ENCODE data around the gene LIMK1. TPM values are rescaled to one million over a fixed set of nuclear protein-coding genes. Genes with fewer than 3 reads are reported as not detected.

LIMK1 gene
- total and polyA plus RNA-seq, 3 donors from 2014 or later: 38.6 to 54.8 (median 42.4) TPM

DNA sequence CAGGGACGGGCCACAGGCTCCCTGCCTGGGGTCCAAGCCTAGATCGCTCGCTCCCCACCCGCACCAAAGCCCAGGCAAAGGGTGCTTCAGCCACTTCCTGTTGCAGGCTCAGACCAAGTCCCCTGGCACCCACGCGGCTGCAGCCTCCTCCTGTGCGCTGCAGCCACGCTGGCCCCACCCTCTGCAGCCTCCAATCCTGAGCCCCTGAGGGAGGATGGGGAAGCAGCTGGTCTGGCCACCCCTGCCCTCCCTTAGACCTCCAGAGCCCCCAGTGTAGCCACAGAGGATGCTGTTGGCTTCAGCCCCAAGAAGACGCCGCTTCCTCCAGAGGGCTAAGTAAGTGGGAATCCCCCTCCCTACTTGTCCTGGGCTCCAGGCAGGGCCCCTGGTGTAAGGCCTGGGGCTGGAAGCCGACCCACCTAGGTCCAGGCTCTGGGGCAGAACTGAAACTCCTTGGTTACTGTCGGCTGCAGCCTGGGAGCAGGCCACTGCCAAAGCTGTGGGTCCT is 9.4 kb downstream of the LIMK1 start:
- Histone ChIP-seq H3K36me3 (ENCODE audit: low read depth, missing control alignments) (no peaks in the 10 kb centered on the region), H3K27me3 (no peaks in the 10 kb centered on the region), H3K27ac (peak overlapping the region in 1 of 2 donors; percentile 17), H3K4me3 (no peak overlapping the region), H3K9me3 (no peaks in the 10 kb centered on the region), H3K4me1 (peaks cover 16% of the 10 kb centered on the region)
- intact Hi-C loops (cut with DNase I; ENCODE audit: low total_unique reads): no loop called here
- TF ChIP-seq, protein P1, sequence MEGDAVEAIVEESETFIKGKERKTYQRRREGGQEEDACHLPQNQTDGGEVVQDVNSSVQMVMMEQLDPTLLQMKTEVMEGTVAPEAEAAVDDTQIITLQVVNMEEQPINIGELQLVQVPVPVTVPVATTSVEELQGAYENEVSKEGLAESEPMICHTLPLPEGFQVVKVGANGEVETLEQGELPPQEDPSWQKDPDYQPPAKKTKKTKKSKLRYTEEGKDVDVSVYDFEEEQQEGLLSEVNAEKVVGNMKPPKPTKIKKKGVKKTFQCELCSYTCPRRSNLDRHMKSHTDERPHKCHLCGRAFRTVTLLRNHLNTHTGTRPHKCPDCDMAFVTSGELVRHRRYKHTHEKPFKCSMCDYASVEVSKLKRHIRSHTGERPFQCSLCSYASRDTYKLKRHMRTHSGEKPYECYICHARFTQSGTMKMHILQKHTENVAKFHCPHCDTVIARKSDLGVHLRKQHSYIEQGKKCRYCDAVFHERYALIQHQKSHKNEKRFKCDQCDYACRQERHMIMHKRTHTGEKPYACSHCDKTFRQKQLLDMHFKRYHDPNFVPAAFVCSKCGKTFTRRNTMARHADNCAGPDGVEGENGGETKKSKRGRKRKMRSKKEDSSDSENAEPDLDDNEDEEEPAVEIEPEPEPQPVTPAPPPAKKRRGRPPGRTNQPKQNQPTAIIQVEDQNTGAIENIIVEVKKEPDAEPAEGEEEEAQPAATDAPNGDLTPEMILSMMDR (IDR thresholded peaks at IDR 0.05): no peak
- no peak for TF ChIP-seq POLR2A (IDR thresholded peaks at IDR 0.05)
- 48% methylated on average over 12 of the region's 12 CpGs; no CpG with 5 or more reads in 1 of the 2 donors for WGBS, 2 donors
- peak; percentile 47 for DNase-seq

DNA sequence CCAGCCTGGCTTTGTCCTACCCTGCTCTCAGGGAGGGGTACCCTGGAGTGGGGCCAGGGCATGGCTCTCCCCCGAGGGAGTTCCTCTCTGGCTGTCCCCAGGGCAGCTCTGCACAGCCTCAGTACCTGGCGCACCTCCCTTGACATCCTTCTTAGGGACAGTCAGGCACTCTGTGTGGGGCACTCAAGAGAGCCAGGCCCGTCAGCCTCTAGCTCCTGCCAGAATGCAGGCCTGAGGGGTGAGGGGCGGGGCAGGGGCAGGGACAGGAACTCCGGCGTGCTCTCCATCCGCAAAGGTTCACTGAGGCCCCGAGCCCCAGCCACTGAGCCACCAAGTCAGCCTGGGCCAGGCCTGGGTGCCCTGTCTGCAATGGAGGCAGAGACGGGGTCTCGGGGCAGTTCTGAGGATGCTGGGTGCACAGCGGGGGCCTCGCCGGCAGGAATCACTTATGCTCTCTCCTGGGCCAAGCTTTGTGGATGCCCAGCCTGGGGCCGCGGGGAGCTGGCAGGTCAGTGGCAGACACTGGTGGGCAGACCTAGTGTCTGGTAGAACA is 10.1 kb downstream of the LIMK1 start:
- Histone ChIP-seq H3K4me1 (peaks cover 16% of the 10 kb centered on the region), H3K27ac (peak overlapping the region in 1 of 2 donors; percentile 17), H3K27me3 (no peaks in the 10 kb centered on the region), H3K9me3 (no peaks in the 10 kb centered on the region), H3K4me3 (no peak overlapping the region), H3K36me3 (ENCODE audit: low read depth, missing control alignments) (no peaks in the 10 kb centered on the region)
- TF ChIP-seq POLR2A (IDR thresholded peaks at IDR 0.05): no peak
- TF ChIP-seq, protein P1 (IDR thresholded peaks at IDR 0.05): no peak
- intact Hi-C loops (cut with DNase I; ENCODE audit: low total_unique reads): no loop called here
- WGBS, 2 donors: 33 to 62% methylated on average over 1 to 15 of the region's 15 CpGs
- no peak for DNase-seq

DNA sequence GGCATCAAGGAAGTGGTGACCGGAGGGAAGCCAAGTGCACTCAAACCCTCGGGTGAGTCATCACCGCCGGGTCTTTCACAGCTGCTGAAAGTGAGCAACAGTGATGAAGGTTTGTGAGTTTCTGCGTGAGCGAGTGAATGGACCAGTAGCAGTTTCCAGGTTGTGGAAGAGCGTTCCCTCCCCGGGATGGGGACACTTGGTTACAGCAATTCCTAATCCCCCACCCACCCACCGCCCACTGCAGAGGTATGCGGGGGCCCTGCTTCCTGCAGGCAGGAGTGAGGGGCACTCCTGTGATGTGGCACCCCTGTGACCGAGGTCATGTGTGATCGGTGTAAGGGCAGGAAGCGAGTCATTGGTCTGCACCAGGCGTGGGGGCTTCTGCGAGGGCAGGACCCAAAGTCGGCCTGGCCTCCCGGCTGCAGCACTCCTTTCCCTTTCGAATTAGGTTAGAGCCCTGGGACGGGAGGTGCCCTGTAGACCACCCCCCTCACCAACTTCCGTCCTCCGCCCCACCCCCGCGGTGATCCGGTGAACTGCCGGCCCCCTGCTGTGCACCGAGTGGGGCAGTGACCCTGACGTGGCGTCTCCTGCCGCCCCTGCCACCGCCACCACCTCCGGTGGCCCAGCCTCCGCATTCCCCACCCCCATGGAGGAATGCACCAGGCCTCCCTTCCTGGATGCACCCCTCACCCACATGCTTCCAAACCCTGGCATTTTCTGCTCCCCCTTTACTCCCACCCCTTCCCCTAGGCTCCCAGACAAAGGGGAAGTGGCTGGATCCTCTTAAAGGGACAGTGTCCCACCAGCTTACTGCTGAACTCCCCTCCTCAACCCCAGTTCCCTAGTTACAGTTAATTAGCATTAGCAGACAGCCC is 10.9 kb downstream of the LIMK1 start:
- H3K9me3 ChIP-seq: no peaks in the 10 kb centered on the region
- peaks cover 16% of the 10 kb centered on the region for H3K4me1 ChIP-seq
- peak overlapping the region in 1 of 2 donors; percentile 19 for H3K27ac ChIP-seq
- intact Hi-C loops (cut with DNase I; ENCODE audit: low total_unique reads): no loop called here
- WGBS, 2 donors: 28 to 44% methylated on average over 21 to 32 of the region's 32 CpGs
- peak; percentile 64 for DNase-seq
- peak overlapping the region in 1 of 2 donors; percentile 32 for H3K4me3 ChIP-seq
- TF ChIP-seq, protein P1 (IDR thresholded peaks at IDR 0.05): no peak
- TF ChIP-seq POLR2A (IDR thresholded peaks at IDR 0.05): no peak
- no peaks in the 10 kb centered on the region for H3K36me3 ChIP-seq (ENCODE audit: low read depth, missing control alignments)
- H3K27me3 ChIP-seq: no peaks in the 10 kb centered on the region

DNA sequence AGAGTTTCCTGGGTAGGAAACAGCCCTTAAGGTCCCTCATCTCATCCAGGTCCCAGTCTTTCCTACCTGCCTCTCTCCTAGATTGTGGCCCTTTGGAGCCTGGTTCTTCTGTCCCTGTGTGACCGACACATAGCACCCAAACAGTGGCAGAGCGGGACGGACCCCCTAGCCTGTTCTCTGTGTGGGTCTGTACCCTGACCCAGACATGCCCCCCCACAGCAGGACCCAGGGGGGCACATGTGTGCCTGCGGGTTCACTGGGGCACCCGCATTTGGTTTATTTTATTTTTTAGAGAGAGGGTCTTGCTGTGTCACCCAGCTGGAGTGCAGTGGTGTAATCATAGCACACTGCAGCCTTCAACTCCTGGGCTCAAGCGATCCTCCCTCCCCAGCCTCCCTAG is 11.5 kb downstream of the LIMK1 start:
- no peak overlapping the region for H3K4me3 ChIP-seq
- no peak overlapping the region for H3K27ac ChIP-seq
- DNase-seq: no peak
- peaks cover 16% of the 10 kb centered on the region for H3K4me1 ChIP-seq
- H3K36me3 ChIP-seq (ENCODE audit: low read depth, missing control alignments): no peaks in the 10 kb centered on the region
- no peaks in the 10 kb centered on the region for H3K27me3 ChIP-seq
- WGBS, 2 donors: 80 to 89% methylated on average over 6 of the region's 6 CpGs
- intact Hi-C loops (cut with DNase I; ENCODE audit: low total_unique reads): no loop called here
- TF ChIP-seq, protein P1 (IDR thresholded peaks at IDR 0.05): no peak
- TF ChIP-seq POLR2A (IDR thresholded peaks at IDR 0.05): no peak
- no peaks in the 10 kb centered on the region for H3K9me3 ChIP-seq

Measured in testis (tissue), 3 donors.